ENCODE results near the gene STAT4.
A peak's percentile ranks its signal among the peaks of the same experiment; 100 is the strongest.

Gene STAT4

GRCh38 chr2:191039616-191040015, 111.2 kb downstream of the STAT4 start:
- DNase-seq = no peak

DNA sequence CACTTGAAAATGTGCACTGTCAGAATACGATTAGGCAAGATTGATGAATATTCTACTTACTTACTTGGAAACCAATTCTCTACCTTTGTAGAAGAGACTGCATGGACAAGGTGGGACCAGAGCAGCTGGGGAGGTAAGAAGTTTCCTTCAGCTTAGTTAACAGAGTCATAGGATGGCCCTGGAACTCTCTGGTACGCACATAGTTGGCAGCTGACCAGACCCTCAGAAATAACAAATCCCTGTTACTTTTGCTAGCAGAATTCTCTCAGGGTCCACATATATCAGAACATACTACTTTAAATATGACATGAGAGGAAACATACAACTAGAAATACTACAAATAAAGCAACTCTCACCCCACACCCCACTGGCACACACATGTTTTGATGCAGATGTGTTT, 112.1 kb downstream of the STAT4 start:
- DNase-seq = no peak

- no peak for DNase-seq
Measured at GRCh38 chr2:191038241-191038725, 112.5 kb downstream of the STAT4 start.

- DNase-seq = no peak
Measured at GRCh38 chr2:191037351-191037750, 113.4 kb downstream of the STAT4 start.

DNA sequence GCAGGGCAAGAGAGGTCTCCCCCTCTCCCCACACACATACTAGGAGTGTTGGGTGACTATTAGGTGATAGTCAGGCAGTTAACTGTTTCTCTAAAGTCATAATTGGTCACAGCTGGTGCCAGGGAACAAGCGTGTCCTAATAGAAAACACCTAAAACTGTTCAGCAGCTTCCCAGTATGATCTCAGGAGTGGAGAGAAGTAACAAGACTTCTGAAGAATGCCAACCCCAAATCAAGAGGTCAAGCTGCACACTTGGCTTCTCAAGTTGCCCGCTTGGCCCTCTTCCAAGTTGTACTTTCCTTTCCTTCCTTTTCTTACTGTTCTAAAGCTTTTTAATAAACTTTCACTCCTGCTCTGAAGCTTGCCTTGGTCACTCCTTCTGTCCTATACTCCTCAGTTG, 114.4 kb downstream of the STAT4 start:
- DNase-seq = no peak

GRCh38 chr2:191032588-191033429, 118.0 kb downstream of the STAT4 start:
- no peak for DNase-seq

DNA sequence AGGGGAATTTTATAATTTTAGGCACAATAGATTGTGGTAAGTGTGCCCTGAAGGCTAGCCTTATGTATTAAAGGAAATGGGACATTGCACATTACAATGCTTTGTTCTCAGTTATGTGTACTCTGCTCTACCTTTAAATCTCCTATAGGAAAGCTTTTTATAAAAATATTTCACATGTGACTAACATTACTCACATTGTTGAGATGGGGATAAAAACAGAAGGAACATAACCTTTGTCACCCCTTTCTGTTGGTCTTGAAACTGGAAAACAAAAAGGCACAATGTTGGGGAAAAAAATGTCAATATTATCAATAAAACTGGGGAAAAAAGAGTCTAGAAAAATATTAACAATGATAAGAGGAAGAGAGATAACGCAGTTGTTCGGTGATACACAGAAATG, 119.5 kb downstream of the STAT4 start:
- DNase-seq = no peak

GRCh38 chr2:191030521-191031154, 120.2 kb downstream of the STAT4 start:
- no peak for DNase-seq

GRCh38 chr2:191029280-191029950, 121.4 kb downstream of the STAT4 start:
- no peak for DNase-seq

- no peak for DNase-seq
Measured at GRCh38 chr2:191026377-191026776, 124.4 kb downstream of the STAT4 start.

- DNase-seq = no peak
Measured at GRCh38 chr2:191025135-191025534, 125.7 kb downstream of the STAT4 start.

DNA sequence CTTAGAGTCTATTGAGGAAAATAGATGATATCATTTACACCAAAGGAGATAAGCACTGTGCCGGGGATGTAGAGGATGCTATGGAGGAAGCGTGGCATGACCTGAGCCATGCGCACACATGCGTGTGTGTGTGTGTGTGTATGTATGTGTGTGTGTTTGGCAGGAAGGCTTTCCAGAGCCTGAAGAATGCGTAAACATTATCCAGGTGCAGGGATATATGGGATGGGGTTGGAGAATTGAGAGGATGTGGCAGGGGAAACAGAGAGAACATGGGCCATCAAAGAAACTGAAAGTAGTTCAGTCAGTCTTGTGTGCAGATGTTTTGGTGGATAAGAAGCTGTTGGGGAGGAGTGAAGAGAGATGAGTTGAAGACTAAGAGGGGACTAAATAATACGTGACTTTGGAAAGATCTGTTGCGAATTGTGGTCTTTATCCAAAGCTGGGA, 127.5 kb downstream of the STAT4 start:
- no peak for DNase-seq

GRCh38 chr2:191020742-191021381, 129.9 kb downstream of the STAT4 start:
- DNase-seq = no peak

DNA sequence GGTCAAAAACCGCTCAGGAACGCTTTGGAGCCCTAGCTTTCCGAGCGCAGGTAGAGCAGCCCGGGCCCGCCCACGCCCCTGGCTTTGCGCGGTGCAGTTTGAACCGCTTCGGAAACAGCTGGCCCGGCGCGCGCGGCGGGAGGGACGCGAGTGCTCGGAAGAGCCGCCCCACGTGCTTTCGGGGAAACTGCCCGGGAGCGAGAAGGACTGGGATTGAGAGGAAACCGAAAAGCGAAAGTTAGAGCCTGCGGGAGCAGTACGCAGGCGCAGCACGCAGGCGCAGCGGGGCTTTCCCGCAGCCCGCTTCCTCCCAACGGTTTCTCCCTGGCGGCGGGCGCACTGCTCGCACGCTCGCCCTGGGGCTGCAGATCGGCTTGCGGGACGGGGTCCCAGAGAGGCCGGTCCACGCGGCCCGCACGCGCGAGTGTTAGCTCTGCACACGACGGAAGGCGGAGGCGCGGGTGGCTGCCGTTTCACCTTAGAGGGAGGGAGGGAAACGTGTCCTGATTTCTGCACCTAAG, 130.5 kb downstream of the STAT4 start:
- peak; percentile 83 for DNase-seq

DNA sequence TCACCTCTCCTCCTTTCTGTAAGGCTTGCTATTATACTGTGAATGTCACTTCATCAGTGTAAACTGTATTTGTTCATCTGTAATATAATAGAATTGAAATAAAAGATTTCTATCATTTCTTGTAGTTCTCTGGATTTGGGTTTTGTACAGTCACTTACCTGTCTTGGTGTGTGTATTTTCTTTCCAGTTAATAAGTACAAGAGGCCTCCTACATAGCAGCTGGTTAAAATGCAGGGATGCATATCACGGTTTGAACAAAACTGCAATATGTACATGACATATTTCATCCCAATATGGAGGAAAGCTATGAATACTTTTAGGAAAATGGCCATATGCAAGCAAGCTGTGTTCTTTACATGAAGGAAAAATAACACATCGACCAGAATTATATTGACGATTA, 131.4 kb downstream of the STAT4 start:
- no peak for DNase-seq

DNA sequence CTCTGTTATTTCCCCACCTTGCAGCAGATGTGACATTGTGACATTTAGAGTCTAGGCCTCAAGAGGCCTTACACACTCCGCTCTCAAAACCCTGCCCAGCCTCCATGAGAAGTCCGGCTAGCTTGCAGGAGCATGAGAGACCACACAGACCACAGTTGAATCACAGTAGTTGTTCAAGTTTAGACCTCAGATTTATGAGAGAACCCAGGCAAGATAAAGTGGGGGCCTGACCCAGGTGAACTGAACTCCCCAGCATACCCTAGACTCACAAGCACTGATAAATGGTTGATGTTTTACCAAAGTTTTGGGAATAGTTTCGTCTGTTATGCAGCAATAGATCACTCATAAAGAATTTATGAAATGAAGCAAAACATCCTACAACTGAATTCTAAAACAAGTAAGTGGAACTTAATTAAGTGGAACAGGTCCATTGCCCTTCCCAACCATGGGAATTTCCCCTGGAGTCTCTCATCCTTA, 132.1 kb downstream of the STAT4 start:
- no peak for DNase-seq

GRCh38 chr2:191018048-191018447, 132.7 kb downstream of the STAT4 start:
- no peak for DNase-seq

GRCh38 chr2:191015831-191016230, 135.0 kb downstream of the STAT4 start:
- DNase-seq = no peak

GRCh38 chr2:191015239-191015638, 135.6 kb downstream of the STAT4 start:
- DNase-seq = no peak

GRCh38 chr2:191014653-191015020, 136.2 kb downstream of the STAT4 start:
- no peak for DNase-seq

DNA sequence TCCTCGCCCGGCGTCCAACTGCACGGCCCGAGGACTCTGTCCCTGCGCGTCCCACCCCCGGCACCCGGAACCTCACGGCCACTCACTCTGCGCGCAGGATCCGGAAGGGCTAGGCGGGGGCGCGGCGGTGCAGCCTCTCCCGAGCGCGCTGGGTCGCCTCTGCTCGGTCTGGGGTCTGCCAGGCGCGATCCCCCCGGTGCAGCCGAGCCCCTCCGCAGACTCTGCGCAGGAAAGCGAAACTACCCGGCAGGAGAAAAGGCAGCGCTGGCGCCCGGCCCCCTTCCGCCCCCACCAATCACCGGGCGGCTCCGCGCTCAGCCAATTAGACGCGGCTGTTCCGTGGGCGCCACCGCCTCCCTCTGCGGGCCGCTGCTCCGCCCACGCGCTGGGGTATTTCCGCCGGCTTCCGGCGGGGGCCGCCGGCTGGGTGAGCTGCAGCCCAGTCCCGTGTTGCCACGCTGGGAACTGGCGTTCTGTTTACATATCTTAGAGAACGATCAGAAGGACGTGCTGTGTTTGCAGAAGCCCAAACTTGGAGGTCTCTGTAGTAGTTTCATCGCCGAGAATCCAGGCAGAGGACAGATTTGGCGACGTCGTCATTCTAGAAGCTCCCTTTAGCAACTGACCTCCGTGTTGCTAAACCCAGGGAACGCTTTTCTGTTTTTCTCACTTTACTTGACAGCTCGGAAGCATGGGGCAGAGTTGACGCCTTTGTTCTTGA, 136.7 kb downstream of the STAT4 start, which contains the start of gene STAT1:
Gene STAT1, minus strand, starts transcription at position 240 of the 721 bp plus-strand sequence. CDS start 4,168 bp downstream, outside the sequence.
- DNase-seq = peak; percentile 65

- DNase-seq = no peak
Measured at GRCh38 chr2:191013682-191013931, 137.2 kb downstream of the STAT4 start.
